Measurements from ENCODE around the gene FBXW9.
A peak's percentile ranks its signal among the peaks of the same experiment; 100 is the strongest.
"Not testable (repeated sequence)": the region's sequence is repeated elsewhere in the genome, so short reads cannot be mapped to it uniquely, and the experiment has no call there.

FBXW9 gene

DNA sequence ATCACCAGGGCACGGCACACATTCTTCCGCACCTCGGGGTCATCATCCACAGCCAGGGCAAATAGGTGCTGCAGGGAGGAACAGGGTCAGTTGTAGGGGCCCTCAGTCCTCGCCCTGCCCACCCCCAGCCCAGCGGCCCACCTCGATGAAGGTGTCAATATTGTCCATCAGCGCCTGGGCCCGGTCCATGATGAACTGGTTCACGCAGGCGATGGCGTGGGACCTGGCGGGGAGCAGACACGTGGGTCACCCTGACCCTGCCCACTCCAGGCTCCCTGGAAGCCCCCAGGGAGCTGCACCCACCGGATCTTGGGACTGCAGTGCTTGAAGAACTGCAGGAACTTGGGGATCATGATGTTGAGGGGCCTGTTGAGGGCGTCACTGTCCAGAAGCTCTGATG is 18.7 kb upstream of the FBXW9 start:
- no peak for DNase-seq (ENCODE audit: low spot score)

DNA sequence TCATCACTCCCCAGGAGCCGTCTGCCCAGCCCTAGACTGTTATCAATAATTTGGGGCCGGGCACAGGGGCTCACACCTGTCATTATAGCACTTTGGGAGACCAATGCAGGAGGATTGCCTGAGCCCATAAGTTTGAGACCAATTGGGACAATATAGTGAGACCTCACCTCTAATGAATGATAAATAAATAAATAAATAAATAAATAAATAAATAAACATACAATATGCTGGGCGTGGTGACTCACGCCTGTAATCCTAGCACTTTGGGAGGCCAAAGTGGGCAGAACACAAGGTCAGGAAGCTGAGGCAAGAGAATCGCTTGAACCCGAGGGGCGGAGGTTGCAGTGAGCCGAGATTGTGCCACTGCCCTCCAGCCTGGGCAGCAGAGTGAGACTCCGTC is 16.9 kb upstream of the FBXW9 start:
- DNase-seq (ENCODE audit: low spot score), result not testable (repeated sequence)

DNA sequence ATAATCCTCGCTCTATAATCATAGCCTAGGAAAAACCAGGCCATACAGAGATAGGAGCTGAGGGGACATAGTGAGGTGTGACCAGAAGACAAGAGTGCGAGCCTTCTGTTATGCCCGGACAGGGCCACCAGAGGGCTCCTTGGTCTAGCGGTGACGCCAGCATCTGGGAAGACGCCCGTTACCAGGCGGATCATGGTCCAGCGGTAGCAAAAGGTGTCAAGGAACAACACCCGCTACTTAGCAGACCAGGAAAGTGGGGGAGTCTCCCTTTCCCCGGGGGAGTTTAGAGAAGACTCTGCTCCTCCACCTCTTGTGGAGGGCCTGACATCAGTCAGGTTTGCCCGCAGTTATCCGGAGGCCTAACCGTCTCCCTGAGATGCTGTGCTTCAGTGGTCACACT is 15.6 kb upstream of the FBXW9 start:
- DNase-seq (ENCODE audit: low spot score), result not testable (repeated sequence)

DNA sequence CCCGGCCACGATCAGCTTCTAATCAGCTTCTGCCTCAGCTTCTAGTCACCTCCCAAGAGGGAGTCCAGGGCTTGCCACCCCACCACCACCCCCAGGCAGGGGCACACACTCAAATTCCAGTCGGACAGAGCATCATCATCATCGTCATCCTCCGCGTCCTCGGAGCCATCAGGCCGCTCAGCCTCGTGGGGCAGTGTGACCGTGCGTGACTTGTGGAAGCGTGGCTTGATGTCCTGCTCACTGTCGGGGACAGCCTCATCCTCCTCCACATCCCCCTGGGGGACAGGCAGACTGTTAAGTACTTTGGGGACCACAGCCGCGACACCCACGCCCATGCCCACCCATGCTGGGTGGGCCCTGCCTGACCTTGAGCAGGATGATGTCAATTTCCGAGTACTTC is 14.8 kb upstream of the FBXW9 start:
- no peak for DNase-seq (ENCODE audit: low spot score)

DNA sequence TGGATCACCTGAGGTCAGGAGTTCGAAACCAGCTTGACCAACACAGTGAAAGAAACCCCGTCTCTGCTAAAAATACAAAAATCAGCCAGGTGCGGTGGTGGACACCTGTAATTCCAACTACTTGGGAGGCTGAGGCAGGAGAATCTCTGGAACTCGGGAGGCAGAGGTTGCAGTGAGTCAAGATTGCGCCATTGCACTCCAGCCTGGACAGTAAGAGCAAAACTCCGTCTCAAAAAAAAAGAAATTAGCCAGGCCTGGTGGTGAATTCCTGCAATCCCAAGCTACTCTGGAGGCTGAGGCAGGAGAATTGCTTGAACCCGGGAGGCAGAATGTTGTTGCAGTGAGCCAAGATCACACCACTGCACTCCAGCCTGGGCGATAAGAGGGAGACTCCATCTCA is 12.2 kb upstream of the FBXW9 start:
- no peak for DNase-seq (ENCODE audit: low spot score)

DNA sequence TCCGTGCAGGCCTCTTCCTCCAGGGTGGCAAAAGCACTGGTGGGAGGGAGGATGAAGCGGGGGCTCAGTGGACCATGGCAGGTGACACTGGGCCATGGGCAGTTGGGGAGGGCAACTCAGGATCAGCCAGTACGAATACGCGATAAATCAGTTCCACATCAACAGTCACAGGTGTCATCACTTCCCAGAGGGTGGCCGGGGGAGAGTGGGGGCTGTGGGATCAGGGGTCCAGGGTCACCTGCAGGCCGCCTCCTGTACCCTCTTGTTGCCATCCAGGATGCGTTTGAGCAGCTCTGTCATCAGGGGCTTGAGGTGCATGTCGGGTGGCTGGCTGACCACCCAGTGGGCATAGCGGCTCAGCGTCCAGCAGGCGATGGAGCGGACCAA is 9.9 kb upstream of the FBXW9 start:
- no peak for DNase-seq (ENCODE audit: low spot score)

DNA sequence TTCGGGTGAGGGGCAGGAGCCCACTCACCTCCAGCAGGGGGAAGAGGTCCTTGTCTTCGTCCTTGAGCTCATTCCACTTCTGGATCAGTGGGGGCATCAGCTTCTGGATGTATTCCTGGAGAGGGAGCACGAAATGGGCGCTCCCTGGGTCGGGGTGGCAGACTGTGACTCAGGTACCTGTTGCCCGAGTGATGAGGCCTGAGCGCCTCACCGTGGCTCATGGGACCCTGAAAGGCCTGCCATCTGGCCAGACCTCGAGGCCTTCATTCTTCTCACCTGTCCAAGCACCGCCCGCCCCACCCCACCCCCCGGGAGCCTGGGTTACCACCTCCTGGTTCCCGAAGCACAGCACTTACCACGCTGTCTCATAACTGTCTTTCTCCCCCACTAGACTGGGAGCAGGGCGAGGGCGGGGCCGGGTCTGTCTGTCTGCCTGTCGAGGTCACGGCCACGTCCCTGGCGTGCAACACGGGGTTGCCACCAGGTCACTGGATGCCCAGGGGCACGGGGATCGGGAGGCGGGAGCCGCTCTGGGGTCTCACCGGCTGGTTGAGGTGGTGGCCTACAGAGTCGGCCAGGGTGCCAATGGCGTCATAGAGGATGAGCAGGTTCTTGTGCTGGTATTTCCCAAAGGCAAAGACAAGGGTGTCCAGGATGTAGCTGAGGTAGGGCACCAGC is 9.4 kb upstream of the FBXW9 start:
- DNase-seq (ENCODE audit: low spot score), result no peak

DNA sequence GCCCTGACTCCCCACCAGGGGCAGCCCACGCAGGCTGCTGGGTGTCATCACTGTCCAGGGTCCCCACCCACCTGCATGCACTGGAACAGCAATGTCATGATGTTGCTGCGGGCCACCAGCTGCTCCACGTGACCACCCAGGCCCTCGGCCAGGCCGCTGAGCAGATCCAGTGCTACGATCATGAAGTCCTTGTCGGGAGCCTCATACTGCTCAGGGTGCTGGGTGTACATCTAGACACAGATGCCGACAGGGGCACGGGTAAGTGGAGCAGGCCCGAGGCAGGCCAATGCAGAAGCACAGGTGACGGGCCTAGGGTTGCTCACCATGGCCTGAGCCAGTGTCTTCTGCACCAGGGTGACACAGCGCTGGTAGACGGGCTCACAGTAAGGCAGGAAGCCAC is 8.7 kb upstream of the FBXW9 start:
- DNase-seq (ENCODE audit: low spot score), result no peak

DNA sequence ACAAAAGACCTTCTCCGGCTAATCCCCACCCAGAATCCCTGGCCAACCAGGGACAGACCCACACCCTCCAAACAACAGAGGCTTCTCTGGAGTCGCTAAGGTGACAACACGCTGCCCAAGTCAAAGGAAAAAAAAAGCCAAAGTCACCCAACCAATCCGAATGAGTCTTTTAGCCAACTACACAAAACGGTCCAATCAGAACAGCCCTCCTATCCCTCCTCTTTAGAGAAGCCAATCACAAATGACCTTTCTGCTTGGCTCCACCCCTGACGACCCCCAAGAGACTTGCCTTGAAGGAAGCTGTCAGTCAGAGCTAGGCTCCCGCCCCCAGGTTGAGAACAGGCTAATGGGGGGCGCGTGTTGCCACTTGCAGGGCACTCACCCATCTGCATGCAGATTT is 6.6 kb upstream of the FBXW9 start:
- peak; percentile 43 for DNase-seq (ENCODE audit: low spot score)

DNA sequence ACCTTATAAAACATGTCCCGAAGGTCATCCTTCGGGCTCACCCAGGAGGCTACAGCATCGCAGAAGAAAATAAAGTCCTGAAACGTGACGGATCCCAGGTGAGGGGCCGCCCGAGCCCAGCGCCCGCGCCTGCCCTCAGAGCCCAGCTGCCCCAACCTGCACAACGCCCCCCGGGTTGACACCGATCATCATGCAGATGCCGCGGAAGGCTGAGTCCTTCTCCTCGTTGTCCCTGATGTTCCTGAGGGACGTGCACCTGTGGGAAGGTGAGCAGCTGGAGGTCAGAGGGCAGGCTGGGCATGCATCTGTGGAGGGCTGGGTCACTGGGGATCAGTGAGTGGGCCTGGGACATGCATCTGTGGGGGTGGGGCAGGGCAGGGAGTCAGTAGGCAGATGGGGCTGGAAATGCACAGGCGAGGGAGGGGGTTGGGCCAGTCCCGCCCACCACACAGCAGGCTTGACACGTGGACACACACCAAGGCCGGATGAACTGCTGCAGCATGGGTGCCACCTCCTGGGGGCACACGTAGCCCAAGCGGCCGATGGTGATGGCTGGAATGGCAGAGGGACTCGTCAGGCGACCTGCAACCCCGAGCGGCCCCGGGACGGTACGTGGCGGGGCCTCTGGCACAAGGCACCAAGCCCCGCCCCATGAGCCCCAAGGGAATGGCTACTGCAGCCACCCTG is 5.3 kb upstream of the FBXW9 start:
- no peak for DNase-seq (ENCODE audit: low spot score)

DNA sequence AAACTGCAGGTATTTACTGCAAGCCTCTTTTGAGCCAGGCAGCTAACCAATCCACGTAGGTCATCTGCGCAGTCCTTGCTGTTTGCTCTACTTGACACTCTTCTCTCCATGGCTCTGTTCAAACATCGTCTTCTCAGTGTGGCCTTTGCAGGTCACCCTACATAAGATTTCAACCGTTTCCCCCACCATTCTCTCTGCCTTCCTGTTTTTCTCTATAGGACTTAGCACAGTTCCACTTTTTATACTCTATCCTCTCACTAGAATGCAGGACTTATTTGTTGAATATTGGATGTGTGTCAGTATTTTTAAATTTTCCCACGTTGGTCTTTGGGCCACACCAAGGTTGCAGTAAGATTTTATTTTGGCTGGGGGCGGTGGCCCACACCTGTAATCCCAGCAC is 1.7 kb upstream of the FBXW9 start:
- DNase-seq (ENCODE audit: low spot score), result no peak

DNA sequence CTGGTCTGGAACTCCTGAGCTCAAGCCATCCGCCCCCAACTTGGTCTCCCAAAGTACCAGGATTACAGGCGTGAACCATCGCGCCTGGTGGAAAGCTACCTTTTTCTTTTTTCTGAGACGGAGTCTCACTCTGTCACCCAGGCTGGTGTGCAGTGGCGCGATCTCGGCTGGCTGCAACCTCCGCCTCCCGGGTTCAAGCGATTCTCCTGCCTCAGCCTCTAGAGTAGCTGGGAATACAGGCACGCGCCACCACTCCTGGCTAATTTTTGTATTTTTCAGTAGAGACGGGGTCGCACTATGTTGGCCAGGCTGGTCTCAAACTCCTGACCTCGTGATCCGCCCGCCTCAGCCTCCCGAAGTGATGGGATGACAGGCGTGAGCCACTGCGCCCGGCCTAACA is 994 bp upstream of the FBXW9 start:
- not testable (repeated sequence) for DNase-seq (ENCODE audit: low spot score)

DNA sequence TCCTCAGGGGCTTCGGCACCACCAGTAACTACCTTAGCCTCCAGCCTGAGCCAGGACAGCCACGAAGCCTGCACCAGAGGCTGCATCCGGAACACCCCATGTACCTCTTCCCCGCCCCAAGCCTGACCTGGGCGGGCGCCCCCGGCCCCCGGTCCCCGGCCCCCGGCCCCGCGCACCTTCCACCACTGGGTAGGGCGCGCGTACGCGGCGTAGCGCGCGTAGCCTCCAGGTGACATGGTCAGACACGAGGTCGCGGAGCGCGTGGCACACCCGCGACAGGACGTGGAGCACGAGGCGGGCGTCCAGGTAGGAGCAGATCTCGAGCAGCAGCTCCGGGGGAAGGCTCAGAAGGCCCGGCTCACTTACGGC is 450 bp downstream of the FBXW9 start:
- no peak for DNase-seq (ENCODE audit: low spot score)

DNA sequence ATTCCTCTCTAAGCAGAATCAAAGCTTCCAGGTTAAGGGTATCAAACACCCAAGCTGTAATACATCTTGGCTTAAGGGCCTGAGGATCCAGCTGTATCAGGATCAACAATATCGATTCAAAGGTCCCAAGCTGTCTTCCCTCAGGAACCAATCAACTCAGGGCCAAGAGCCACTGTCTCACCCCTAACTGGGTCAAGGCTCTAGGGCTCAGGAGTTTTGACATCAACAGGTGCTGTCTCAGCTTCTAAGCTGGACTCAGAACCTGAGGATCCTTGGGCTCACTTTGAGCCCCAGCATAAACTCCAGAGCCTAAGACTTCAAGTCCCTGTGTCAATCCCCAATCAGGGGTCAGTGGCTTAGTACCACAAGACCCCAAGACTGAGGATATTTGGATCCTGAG is 917 bp downstream of the FBXW9 start:
- DNase-seq (ENCODE audit: low spot score), result no peak

DNA sequence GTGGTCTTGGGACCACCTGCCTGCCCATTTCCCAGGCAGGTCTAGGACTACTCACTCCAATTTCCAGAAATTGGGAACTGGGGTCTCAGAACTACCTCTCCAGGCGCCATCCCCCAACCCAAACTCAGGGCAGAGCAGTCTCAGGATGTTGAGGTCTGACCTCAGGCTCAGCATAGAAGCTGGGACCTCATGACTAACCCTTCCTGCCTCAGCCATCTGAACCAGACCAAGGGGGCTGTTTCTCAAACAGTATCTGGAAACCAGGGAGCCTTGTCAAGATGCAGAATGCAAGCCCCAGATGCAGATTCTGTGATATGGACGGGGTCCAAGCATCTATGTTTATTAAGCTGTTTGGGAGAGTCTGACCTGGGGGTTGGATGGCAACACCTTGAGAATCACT is 1.3 kb downstream of the FBXW9 start:
- no peak for DNase-seq (ENCODE audit: low spot score)

DNA sequence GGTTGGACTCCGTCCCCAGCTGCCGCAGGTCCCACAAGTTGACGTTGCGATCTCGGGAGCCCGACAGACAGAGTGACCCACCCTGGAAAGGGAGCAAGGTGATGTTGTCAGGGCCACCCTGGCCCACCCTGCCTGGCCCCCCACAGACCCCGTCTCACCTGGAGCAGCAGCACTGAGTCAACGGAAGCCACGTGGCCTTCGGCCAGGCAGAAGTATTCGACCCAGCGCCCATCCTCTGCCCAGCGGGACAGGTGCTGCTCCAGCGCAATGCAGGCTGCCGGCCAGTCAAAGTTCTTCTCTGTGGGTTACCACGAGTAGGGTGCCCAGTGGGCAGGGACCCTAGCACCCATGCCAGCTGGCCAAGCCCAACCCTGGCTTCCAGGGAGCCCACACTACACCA is 1.8 kb downstream of the FBXW9 start:
- DNase-seq (ENCODE audit: low spot score), result no peak

DNA sequence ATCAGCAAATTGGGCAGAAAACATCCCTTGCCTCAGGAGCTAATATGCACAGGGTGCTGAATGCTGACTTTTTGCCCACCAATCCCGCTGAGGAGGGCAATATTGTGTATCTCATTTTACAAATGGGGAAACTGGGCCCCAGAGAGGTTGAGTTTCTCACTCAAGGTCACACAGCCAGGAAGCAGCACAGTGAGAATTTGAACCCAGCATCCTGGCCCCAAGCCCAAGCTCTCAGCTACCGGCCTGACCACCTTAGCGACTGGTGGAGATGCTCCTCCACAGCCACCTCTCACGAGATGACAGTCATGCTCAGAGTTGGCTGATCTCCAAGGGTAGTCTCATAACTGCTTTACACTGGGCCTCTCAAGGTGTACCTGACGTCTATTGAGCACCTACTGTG is 3.5 kb downstream of the FBXW9 start:
- DNase-seq (ENCODE audit: low spot score), result no peak

DNA sequence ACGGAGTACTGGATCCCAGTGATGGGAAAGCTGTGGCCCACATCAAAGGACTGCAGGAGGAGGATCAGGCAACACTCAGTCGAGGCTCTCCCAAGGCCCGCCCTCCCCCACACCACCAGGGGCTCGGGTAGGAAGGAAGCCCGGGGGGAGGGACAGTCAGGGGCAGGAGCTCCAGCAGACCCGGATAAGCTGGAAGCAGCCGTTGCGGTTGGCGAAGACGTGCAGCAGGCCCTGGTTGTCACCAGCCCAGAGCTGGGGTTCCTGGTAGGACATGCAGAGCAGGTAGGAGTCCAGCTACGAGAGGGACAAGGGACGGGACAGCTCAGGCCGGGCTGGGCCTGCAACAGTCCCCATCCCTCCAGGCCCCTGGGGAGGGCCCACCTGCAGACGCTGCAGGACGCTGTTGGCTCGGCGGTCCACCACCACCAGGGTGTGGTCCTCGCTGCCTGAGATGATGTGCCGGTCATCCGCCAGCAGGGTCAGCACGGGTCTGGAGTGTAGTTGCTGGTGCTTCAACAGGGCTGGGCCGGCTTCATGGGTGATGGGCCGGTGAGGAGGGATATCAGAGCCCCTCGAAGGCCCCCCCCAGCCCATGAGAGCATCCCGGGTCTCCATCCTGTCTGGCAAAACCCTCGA is 6.7 kb downstream of the FBXW9 start:
- DNase-seq (ENCODE audit: low spot score), result no peak

DNA sequence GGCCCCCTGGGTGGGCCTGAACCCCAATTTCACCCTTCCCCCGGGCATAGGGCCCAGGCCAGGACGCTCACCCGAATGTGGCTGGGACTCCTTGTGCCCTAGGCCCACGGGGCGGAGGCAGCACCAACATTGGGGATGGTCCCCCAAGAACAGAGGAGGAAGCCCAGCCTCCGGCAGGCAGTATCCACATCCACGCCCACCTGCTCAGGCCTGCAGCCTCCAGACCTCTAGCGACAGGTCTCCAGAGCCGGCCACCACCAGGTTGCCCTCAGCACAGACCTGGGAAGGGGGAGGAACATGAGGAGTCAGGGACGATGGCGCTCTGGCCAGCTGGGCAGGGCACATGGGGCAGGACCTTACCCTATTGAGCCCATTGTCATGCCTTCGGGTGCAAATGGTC is 7.4 kb downstream of the FBXW9 start:
- DNase-seq (ENCODE audit: low spot score), result no peak

DNA sequence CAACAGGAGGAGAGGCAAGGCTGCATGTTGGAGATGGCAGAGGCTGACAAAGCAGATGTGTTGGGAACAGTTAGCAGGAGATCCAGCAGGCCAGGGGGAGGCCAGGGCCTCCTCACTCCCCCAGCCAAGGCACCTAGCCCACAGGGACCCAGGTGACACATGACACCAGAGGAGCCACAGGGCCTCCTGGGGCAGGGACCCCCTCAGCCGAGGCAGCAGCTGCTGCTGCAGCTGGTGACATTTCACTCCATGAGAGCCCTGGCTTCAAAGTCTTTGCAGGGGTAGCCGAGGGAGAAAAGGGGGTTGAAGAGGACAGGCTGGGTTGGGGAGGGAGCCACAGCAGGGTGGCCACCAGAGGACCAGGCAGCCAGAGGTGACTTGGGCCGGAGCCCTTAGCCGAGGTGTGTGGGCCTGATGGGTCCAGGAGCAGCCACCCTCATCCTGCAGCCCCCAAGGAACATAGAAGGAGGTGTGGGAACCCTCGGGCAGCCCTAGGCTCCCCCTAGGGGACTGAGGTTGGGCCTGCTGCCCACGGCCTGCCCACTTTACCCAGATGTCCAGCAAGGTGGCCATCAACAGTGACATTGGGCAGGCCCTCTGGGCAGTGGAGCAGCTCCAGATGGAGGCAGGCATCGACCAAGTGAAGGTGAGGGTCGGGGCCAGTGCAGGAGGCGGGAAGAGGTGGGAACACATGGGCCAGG is 8.8 kb downstream of the FBXW9 start, which contains the start of gene GNG14:
GNG14 (plus strand) TSS at position 503 of the 701 bp plus-strand sequence; CDS start at position 554, 51 bp downstream.
- no peak for DNase-seq (ENCODE audit: low spot score)

DNA sequence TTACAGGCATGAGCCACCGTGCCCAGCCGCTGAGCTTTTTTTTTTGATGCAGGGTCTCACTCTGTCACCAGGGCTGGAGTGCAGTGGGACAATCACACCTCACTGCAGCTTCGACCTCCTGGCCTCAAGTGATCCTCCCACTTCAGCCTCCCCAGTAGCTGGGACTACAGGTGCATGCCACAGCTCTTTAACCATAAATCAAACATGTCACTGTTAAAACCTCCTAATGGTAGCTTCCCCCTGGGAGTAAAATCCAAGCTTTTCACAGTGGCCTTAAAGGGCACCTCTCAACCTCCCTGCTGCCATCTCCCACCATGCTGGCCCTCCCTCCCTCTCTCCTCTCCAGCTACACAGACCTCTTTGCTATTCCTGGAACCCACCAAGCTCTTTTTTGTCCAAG is 10.6 kb downstream of the FBXW9 start:
- no peak for DNase-seq (ENCODE audit: low spot score)

DNA sequence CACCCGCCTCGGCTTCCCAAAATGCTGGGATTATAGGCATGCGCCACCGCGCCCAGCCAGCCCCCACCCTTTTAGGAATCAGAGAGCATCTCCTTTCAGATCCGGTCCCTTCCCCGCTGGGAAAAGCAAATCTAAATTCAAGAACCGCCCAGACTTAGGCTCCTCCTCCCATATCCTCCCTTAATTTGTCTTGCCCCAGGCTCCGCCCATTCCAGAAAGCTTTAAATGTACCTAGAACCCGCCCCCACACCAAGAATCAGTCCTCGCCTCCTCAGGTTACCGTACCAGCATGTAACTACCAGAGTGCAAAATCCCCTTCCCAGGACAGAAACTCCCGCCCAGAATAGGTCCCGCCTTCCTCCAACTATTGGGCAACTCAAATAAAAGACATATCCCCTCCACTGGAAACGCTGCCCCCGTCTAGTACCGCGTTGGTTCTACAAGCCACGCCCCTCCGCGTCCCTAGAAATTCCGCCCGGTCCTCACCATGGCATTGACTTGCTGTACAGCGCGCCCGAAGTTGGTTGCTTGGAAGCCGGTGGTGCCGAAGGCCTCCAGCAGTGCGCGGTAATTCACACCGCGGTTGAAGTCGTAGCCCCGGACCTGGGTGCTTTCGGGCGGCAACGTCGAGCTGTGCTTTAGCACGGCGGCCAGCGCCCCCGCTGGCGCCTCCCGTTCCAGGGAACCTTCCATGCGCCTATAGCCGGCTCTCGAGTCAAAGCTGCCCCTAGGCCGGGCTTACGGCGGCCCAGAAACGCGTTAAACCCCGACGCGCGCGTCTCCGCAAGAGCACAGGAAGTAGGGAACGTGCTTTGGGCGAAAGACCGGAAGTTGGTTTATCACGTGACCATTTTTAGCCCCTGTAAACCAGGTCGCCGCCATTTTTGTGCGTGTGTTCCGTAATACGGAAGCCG is 15.1 kb downstream of the FBXW9 start, which contains the start of gene DHPS:
DHPS (minus strand) TSS at position 807 of the 914 bp plus-strand sequence; CDS start at position 693, 114 bp downstream.
- DNase-seq (ENCODE audit: low spot score), result peak; percentile 88

All from HuH-7 (cell line).